Activated gamma-delta T cell treated with Interleukin-2 at 50 U/mL for 16 hours (primary cell): Measurements from ENCODE around the gene RAB4B.
"Not testable (repeated sequence)": the region's sequence is repeated elsewhere in the genome, so short reads cannot be mapped to it uniquely, and the experiment has no call there.

ENCODE experiments used
- DNase-seq: peaks from one replicate; pipeline ENCODE4 v3.0.0-alpha.2; 2020

RAB4B gene

GRCh38 chr19:40750874-40751537 is 27.0 kb upstream of the RAB4B start, which contains the start of gene SNRPA:
SNRPA (plus strand) TSS chr19:40751203; CDS start chr19:40751409, 206 bp downstream.
- DNase-seq = peak; percentile 95

GRCh38 chr19:40752257-40752781 is 25.7 kb upstream of the RAB4B start:
- no peak for DNase-seq

GRCh38 chr19:40754611-40755247 is 23.3 kb upstream of the RAB4B start:
- no peak for DNase-seq

GRCh38 chr19:40755248-40755624 is 22.8 kb upstream of the RAB4B start:
- DNase-seq = no peak

GRCh38 chr19:40755791-40756190 is 22.3 kb upstream of the RAB4B start:
- no peak for DNase-seq

GRCh38 chr19:40756502-40757110 is 21.4 kb upstream of the RAB4B start:
- DNase-seq = no peak

- no peak for DNase-seq
Measured at GRCh38 chr19:40758491-40758890, 19.6 kb upstream of the RAB4B start.

DNA sequence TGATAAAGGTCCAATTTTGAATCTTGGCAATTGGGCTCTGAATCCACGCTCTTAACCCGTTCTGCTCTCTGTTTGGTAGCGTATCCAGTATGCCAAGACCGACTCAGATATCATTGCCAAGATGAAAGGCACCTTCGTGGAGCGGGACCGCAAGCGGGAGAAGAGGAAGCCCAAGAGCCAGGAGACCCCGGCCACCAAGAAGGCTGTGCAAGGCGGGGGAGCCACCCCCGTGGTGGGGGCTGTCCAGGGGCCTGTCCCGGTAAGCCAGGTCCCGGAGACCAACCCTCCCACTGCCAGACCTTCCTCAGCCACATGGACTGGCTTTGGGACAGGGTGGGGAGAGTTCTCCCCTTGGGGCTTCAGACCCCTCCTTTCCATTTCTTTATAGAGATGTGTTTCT is 18.7 kb upstream of the RAB4B start:
- no peak for DNase-seq

GRCh38 chr19:40762754-40763470 is 15.1 kb upstream of the RAB4B start:
- no peak for DNase-seq

GRCh38 chr19:40763526-40763925 is 14.5 kb upstream of the RAB4B start:
- no peak for DNase-seq

DNA sequence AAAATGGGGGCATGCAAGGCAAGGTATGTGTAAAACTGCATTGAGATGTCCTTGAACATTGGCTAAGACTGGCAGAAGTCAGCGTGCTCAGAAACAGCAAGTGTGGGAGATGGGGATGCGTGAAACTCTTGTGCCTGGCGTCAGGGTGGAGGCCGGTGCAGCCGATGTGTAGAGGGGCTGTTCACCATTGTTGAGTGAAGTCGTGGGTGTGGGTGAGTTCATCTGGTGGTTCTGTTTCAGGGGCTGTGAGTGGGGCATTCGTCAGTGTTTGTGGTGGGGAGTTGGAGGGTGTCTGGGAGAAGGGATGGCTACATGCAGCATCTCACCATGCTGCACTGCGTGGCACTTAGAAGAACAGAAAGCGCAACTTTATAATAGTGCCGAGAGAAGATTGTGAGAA is 14.1 kb upstream of the RAB4B start:
- DNase-seq = no peak

DNA sequence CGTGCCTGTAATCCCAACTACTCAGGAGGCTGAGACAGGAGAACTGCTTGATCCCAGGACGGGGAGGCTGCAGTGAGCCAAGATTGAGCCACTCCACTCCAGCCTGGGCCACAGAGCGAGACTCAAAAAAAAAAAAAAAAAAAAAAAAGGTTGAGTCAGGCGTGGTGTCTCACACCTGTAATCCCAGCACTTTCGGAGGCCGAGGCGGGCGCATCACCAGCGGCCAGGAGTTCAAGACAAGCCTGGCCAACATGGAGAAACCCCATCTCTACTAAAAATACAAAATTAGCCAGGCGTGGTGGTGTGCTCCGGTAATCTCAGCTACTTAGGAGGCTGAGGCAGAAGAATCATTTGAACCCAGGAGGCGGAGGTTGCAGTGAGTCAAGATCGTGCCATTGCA is 11.7 kb upstream of the RAB4B start:
- not testable (repeated sequence) for DNase-seq

- DNase-seq = no peak
Measured at GRCh38 chr19:40768869-40769268, 9.2 kb upstream of the RAB4B start.

DNA sequence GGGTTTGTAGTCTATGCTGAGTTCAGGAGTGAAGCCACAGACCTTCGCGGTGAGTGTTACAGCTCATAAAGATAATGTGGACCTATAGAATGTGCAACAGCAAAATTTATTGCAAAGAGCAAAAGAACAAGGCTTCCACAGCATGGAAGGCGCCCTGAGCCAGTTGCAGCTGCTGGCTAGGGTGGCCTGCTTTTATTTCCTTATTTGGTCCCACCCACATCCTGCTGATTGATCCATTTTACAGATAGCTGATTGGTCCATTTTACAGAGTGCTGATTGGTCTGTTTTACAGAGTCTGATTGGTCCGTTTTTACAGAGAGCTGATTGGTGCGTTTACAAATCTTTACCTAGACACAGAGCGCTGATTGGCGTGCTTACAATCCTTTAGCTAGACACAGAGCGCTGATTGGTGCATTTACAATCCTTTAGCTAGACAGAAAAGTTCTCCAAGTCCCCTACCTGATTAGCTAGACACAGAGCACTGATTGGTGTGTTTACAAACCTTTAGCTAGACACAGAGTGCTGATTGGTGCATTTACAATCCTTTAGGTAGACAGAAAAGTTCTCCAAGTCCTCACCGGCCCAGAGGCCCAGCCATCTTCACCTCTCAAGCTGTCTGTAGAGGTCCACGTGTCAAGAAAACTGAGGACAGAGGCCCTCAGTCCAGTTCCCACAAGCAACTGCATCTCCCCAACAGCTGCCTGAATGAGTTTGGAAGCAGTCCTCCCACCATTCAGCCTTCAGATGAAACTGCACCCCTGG is 6.8 kb upstream of the RAB4B start:
- DNase-seq = not testable (repeated sequence)

- DNase-seq = no peak
Measured at GRCh38 chr19:40774916-40775631, 3.0 kb upstream of the RAB4B start, which contains the start of gene MIA. MIA (plus strand) TSS chr19:40775521; CDS start chr19:40775543, 22 bp downstream.

- DNase-seq = no peak
Measured at GRCh38 chr19:40775632-40776022, 2.4 kb upstream of the RAB4B start.

DNA sequence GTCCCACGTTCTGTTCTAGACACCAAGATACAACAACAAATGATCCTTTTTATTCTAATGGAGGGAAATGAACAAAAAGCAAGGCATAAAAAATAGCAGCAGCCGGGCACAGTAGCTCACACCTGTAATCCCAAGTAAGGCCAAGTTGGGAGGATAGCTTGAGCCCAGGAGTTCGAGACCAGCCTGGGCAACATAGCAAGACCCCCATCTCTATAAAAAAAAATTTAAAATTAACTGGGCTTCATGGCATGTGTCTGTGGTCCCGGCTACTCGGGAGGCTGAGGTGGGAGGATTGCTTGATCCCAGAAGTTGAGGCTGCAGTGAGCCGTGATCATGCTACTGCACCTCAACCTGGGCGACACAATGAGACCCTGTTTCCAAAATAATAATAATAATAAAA is 1.7 kb upstream of the RAB4B start:
- DNase-seq = no peak

DNA sequence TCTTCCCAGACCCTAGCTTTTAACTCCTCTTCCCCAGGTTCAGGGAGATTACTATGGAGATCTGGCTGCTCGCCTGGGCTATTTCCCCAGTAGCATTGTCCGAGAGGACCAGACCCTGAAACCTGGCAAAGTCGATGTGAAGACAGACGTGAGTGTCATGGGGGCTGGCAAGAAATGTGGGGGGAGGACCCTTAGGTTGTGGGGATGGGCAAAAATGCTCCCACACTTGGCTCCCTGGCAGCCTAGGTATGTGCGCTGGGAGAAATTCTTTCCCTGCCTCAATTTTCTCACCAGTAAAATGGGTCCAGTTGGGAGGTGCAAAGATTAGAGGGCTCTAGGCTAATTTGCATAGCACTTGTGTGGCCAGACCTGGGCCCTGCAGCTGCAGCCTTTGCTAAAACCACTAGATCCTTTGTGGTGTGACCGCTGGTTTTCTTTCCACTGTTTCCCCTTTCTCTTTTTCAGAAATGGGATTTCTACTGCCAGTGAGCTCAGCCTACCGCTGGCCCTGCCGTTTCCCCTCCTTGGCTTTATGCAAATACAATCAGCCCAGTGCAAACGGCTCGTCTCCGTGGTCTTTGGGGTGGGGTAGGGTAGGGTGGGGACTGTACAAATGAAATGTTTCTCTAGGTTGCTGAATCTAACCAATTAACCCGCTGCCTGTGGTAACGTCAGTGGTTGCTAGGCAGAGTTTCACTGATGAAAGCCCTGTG is 959 bp upstream of the RAB4B start:
- DNase-seq = peak; percentile 90

DNA sequence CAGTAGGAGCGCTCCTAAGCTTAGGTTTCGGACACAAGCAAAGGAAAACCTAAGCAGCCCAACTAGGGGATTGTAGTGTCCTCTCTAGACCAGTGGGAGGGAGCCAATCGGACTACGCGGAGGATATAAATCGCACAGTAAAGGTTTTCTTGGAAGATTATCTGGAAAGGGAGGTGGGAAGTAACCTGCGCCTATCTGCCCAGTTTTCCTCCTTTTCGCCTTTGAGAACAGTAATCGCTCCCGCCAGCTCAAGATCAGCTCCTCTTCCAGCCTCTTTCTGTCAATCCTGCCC is 456 bp upstream of the RAB4B start:
- DNase-seq = no peak

DNA sequence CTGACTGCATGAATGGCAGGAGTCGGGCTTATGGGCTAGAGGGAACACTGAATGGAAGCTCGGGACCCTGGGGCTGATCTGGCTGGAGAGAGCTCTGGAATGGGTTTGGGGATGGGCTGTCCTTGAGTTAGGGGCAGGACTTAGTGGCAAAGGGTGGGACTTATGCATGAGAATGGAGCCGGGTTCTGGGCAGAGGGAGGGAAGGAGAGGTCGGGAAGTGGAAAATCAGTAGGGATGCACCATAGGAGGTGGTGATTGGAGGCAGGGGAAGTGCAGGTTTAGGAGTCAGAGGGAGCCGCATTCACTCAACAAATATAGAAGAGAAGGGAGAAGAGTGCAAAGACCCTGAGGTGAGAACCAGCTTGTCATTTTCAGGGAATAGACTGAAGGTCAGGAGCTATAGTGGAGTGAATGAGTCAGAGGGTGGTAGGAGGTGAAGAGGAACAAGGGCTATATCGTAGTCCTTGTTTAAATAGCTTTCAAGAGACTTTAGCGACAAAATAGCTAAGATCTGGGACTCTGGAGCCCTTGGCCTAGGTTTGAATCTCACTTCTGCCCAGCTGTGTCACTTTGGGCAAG is 748 bp downstream of the RAB4B start:
- DNase-seq = no peak

GRCh38 chr19:40780582-40780981 is 2.5 kb downstream of the RAB4B start:
- no peak for DNase-seq
